PC-3 (cell line): ENCODE measurements around the gene PSMA8.

Experiments
- CTCF ChIP-seq: fragments of 300-600 bp; sonication (generic); conservative IDR thresholded peaks from 2 replicates; pipeline ENCODE4 v1.5.1; 2017; ENCODE audit warnings: antibody characterized with exemption, low read depth, mild to moderate bottlenecking, low read length
- EZH2 ChIP-seq: fragments of 300-600 bp; sonication (generic); IDR thresholded peaks from one replicate; pipeline ENCODE4 v1.6.1; 2017; ENCODE audit warnings: antibody characterized with exemption, mild to moderate bottlenecking, low read length; ENCODE audit not compliant: unreplicated experiment
- EZH2phosphoT487 ChIP-seq: fragments of 300-600 bp; sonication (generic); IDR thresholded peaks from 2 replicates; pipeline ENCODE4 v1.6.1; 2018; ENCODE audit warnings: mild to moderate bottlenecking, antibody characterized with exemption, low read length, borderline replicate concordance

- no peak for TF ChIP-seq CTCF
- no peak for TF ChIP-seq EZH2
- no peak for TF ChIP-seq EZH2phosphoT487
These were observed 72.8 kb downstream of the PSMA8 start for GRCh38 chr18:26206488-26206887.
